ENCODE results near the gene SLC10A4. TPM values are rescaled to one million over a fixed set of nuclear protein-coding genes. Genes with fewer than 3 reads are reported as not detected.

Gene SLC10A4
- total and polyA plus RNA-seq, 2 of the 8 experiments (the other 6 are each of a cell fraction or from before 2014, with no cell fraction given), result 4.5 to 5.6 TPM

- no peak for TF ChIP-seq CTBP2 (IDR thresholded peaks at IDR 0.05; ENCODE audit: borderline replicate concordance, insufficient read depth, insufficient read length, low read length)
These were observed 12.8 kb downstream of the SLC10A4 start (continued) for GRCh38 chr4:48495941-48496340.
